Sigmoid colon (tissue), 7 donors: ENCODE results near the gene NID2. TPM values are rescaled to one million over a fixed set of nuclear protein-coding genes. Genes with fewer than 3 reads are reported as not detected.

Experiments used
- DNase-seq: peaks from one replicate; pipeline ENCODE4 v3.0.0-alpha.2; 2019
- H3K27ac ChIP-seq, 4 donors: fragments of 200-600 bp; sonication (generic); one replicate each; pipeline ENCODE4 v1.5.1; 2016 to 2019; ENCODE audit warnings: mild to moderate bottlenecking in 1 of 4
- H3K27me3 ChIP-seq, 3 donors: fragments of 200-600 bp; sonication (generic); one replicate each; pipeline ENCODE4 v1.5.1; 2019; ENCODE audit warnings: mild to moderate bottlenecking in 1 of 3
- H3K36me3 ChIP-seq, 4 donors: fragments of 200-600 bp; sonication (generic); one replicate each; pipeline ENCODE4 v1.5.1; 2016 to 2019
- H3K4me1 ChIP-seq, 4 donors: fragments of 200-600 bp; sonication (generic); one replicate each; pipeline ENCODE4 v1.5.1; 2017 to 2019
- H3K4me3 ChIP-seq, 4 donors: fragments of 200-600 bp; sonication (generic); one replicate each; pipeline ENCODE4 v1.5.1; 2017 to 2019; ENCODE audit warnings: mild to moderate bottlenecking in 2 of 4, moderate library complexity in 1 of 4
- H3K9me3 ChIP-seq, 4 donors: fragments of 200-600 bp in 3 of 4; sonication (generic) in 3 of 4; one replicate each; pipeline versions ENCODE4 v1.5.1 to v1.6.1; 2013 to 2019
- EP300 ChIP-seq, 4 donors: sonication (generic); formaldehyde crosslinking; IDR thresholded peaks; one replicate each; pipeline ENCODE4 v1.6.1; 2017; ENCODE audit warnings: antibody characterized with exemption in 4 of 4
- POLR2A ChIP-seq, 2 donors: fragments of 450-650 bp; IDR thresholded peaks; one replicate each; pipeline ENCODE4 v1.6.1; 2016; ENCODE audit warnings: antibody characterized with exemption in 2 of 2, mild to moderate bottlenecking in 2 of 2, moderate library complexity in 2 of 2
- POLR2AphosphoS5 ChIP-seq, 4 donors: sonication (generic); formaldehyde crosslinking; IDR thresholded peaks; one replicate each; pipeline ENCODE4 v1.6.1; 2017; ENCODE audit warnings: antibody characterized with exemption in 4 of 4
- WGBS, 2 donors: extraction: QIAGEN DNeasy Blood & Tissue Kit; methylation state at CpG; one replicate each; pipeline ENCODE4 v1.1.7; 2013; 5-methylcytosine and 5-hydroxymethylcytosine counted together
- intact Hi-C: fragments of 100-400 bp; cut with DNase I; formaldehyde crosslinking; loops from one replicate; pipeline ENCODE4 v1.15.1; 2023
- polyA plus RNA-seq, 3 donors: library from polyadenylated mRNA; stranded (reverse); fragments of 200-250 nt; gene quantifications; one replicate each; pipeline ENCODE4 v1.2.3, GENCODE V29; 2013
- total RNA-seq, 4 donors: library from RNA; depleted of rRNA; stranded (reverse); fragments of >200 nt; gene quantifications; one replicate each; pipeline ENCODE4 v1.1.0, GENCODE V29; 2016
- TF ChIP-seq, protein P1 (sequence below), 4 experiments: fragments of 450-650 bp in 3 of 4; fragments of 200-600 bp in 1 of 4; IDR thresholded peaks; one replicate each; pipeline ENCODE4 v1.5.1; 2016 to 2019; ENCODE audit warnings: antibody characterized with exemption in 4 of 4, mild to moderate bottlenecking in 3 of 4, moderate library complexity in 2 of 4
- donor health status: healthy with polysubstance abuse.
- donor health status: Bipolar disorder and iron deficiency.
- donor health status: healthy.

The NID2 gene
- total and polyA plus RNA-seq, 7 donors = 0.46 to 52.9 (median 26.4) TPM

DNA sequence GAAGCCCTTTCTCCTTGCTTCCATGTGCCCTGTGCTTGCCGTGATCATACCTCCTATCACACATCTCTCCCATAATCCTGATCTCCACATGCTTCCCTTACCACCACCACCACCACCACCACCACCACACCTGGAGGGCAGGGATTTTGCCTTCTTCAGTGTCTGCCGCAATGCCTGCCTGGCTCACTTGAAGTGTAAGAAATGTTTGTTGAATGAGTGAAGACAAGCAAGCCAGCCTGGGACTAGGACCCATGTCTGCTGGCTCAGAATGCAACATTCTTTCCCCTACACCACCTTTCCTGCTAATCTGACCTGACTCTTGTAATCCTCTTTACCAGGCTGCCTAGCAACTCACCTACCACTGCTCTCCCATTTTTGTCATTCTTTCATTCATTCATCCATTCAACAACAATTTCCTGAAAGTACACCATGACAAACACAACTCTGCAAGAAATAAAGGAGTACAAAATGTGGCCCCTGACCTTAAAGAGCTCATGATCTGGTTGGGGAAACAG is 3.5 kb upstream of the NID2 start:
- H3K27me3 ChIP-seq = no peaks in the 10 kb centered on the region
- 96 to 99% methylated on average over 2 of the region's 2 CpGs for WGBS, 2 donors
- H3K4me3 ChIP-seq = no peak overlapping the region
- no peak for DNase-seq
- no peaks in the 10 kb centered on the region for H3K36me3 ChIP-seq
- no peak overlapping the region for H3K27ac ChIP-seq
- H3K9me3 ChIP-seq = no peaks in the 10 kb centered on the region
- peaks cover 0 to 29% (median 13%) of the 10 kb centered on the region in 4 donors for H3K4me1 ChIP-seq
- TF ChIP-seq EP300 (IDR thresholded peaks at IDR 0.05) = no peak
- no peak for TF ChIP-seq POLR2AphosphoS5 (IDR thresholded peaks at IDR 0.05)
- no peak for TF ChIP-seq POLR2A (IDR thresholded peaks at IDR 0.05)
- TF ChIP-seq, protein P1, sequence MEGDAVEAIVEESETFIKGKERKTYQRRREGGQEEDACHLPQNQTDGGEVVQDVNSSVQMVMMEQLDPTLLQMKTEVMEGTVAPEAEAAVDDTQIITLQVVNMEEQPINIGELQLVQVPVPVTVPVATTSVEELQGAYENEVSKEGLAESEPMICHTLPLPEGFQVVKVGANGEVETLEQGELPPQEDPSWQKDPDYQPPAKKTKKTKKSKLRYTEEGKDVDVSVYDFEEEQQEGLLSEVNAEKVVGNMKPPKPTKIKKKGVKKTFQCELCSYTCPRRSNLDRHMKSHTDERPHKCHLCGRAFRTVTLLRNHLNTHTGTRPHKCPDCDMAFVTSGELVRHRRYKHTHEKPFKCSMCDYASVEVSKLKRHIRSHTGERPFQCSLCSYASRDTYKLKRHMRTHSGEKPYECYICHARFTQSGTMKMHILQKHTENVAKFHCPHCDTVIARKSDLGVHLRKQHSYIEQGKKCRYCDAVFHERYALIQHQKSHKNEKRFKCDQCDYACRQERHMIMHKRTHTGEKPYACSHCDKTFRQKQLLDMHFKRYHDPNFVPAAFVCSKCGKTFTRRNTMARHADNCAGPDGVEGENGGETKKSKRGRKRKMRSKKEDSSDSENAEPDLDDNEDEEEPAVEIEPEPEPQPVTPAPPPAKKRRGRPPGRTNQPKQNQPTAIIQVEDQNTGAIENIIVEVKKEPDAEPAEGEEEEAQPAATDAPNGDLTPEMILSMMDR (IDR thresholded peaks at IDR 0.05) = no peak
- intact Hi-C loops = no loop called here

DNA sequence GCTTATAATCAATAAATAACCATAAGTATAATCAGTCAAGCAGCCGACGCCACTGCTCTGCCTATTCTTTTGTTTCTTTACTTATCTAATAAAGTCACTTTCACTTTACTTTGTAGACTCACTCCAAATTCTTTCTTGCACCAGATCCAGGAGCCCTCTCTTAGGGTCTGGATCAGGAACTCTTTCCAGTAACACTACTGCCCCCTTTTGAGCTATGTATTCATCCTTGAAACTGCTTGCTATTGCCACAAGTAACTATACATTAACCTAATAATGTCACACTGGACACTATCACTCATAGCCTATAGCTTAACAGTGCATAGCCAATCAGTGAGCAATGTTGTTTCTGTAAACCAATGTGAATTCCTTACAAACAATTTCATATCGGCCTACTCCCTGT is 2.8 kb upstream of the NID2 start:
- no peaks in the 10 kb centered on the region for H3K27me3 ChIP-seq
- DNase-seq = no peak
- no peak overlapping the region for H3K4me3 ChIP-seq
- intact Hi-C loops = no loop called here
- no peak overlapping the region for H3K27ac ChIP-seq
- H3K36me3 ChIP-seq = no peaks in the 10 kb centered on the region
- TF ChIP-seq POLR2A (IDR thresholded peaks at IDR 0.05) = no peak
- no peak for TF ChIP-seq EP300 (IDR thresholded peaks at IDR 0.05)
- TF ChIP-seq, protein P1 (IDR thresholded peaks at IDR 0.05) = no peak
- TF ChIP-seq POLR2AphosphoS5 (IDR thresholded peaks at IDR 0.05) = no peak
- WGBS, 2 donors = 48 to 55% methylated on average over 3 of the region's 3 CpGs
- H3K9me3 ChIP-seq = no peaks in the 10 kb centered on the region
- H3K4me1 ChIP-seq = peaks cover 0 to 35% (median 19%) of the 10 kb centered on the region in 4 donors

DNA sequence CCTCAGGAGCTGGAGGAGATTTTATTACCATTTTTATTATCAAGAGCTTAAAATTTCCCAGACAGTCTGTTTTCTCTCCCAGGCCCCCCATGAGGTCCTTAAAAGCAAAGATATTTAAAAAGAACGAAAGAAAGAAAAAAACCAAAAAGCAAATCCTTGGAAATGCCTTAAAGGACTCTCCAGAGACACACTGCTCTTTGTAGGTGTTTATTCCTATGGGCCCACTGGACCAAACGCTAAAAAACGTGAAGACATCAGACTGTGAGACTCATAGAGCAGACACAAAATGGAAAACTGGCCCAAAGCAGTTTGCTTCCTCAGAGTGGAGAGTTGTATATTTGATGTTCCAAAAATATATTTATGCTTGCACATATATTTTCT is 1.2 kb upstream of the NID2 start:
- Histone ChIP-seq H3K4me3 (peak overlapping the region; percentile 53 to 89 (median 84)), H3K36me3 (no peaks in the 10 kb centered on the region), H3K27ac (peak overlapping the region; percentile 89 to 93 (median 92)), H3K4me1 (peaks cover 0 to 36% (median 22%) of the 10 kb centered on the region in 4 donors), H3K27me3 (no peaks in the 10 kb centered on the region), H3K9me3 (no peaks in the 10 kb centered on the region)
- TF ChIP-seq POLR2A (IDR thresholded peaks at IDR 0.05) (no peak), POLR2AphosphoS5 (IDR thresholded peaks at IDR 0.05) (no peak), EP300 (IDR thresholded peaks at IDR 0.05) (no peak)
- TF ChIP-seq, protein P1 (IDR thresholded peaks at IDR 0.05) = no peak
- DNase-seq = no peak
- intact Hi-C loops = no loop called here
- 75 to 83% methylated on average over 3 of the region's 3 CpGs for WGBS, 2 donors

DNA sequence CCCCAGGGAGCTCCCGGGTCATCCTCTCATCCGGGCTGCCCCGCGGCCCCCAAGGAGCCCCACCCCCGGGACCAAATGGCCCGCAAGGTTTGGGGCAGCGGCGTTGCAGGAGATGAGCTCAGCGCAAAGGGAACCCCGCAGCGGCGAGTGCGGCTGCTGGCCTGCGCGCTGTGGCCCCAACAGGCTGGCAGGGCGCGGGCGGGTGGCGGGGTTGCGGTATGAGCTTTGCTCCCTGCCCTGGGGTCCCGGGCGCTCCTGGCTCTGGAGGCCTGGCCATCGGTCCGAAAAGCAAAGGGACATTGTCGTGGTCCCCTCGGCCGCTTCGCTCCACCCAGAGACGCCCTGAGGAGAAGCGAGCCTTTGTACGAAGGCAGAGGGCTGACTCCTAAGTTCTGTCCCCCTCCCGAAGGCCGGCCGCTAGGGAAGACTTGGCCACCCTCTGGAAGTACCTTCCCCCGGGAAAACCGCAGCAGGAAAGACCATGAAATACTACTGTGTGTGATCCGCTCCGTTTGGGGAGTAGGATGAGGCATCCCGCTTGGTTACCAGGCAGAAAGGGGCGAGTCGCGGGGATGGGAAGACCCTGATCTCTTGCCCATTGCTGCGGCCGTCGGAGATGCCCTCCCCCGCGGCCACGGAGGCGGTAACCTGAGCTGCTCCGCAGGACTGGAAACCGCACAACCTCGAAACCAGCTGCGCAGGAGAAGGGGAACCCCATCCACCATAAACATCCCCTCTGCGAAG is 620 bp upstream of the NID2 start:
- peak in 1 of 2 donors; percentile 10 for TF ChIP-seq POLR2A (IDR thresholded peaks at IDR 0.05)
- TF ChIP-seq, protein P1 (IDR thresholded peaks at IDR 0.05) = no peak
- peak in 1 of 4 donors; percentile 19 for TF ChIP-seq POLR2AphosphoS5 (IDR thresholded peaks at IDR 0.05)
- intact Hi-C loops = loop anchor here (2.0 kb wide), 3 partner anchors 27 to 73 kb away; no protein-coding TSS in a partner anchor
- WGBS, 2 donors = 7 to 23% methylated on average over 54 of the region's 54 CpGs
- Histone ChIP-seq H3K9me3 (no peaks in the 10 kb centered on the region), H3K27me3 (no peaks in the 10 kb centered on the region), H3K4me1 (peaks cover 0 to 36% (median 22%) of the 10 kb centered on the region in 4 donors), H3K36me3 (no peaks in the 10 kb centered on the region), H3K27ac (peak overlapping the region; percentile 89 to 93 (median 92)), H3K4me3 (peak overlapping the region; percentile 53 to 89 (median 84))
- DNase-seq = peak; percentile 82
